ENCODE data around the gene NDE1.

DNA sequence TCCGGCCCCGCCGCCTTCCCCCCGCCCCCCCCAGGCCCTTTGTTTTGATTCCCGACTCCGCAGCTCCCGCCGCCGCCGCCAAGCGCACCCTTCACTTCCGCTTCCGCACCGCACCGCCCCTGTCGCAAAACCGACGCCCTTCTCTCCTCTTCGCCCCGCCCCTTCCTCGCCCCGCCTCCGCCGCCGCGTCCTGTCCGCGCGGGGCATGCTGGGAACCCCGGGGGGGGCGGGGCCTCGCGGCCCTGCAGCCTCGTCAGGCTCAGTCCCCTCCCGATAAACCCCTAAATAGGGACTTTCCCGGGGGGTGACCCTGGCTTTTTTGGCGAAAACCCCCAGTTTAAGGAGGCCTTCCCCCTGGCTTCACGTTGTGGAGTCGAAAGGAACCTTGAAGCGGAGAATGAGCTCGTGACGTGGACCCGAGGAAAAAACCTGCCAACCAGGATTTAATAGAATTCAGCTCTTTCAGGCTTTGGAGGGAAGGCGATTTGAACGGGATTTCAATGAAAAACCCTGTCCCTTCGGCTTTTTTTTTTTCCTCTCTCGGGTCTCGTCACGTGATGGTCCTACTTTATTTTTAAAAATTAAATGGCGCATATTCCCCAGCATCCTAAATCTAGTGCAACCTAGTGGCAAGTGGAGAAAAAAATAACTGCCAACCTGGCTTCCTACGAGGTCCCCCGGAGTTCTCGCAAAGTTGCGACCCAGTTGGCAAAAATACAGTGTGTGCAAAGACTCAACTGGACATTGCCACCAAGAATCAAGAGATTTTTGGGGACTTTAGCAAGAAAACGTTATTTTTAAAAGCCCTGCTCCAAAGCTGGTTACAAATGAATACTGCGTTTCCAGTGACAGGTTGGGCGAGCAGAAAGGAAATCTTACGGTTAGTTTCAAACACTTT is 6.7 kb upstream of the NDE1 start, which contains the start of gene MARF1:
- TF ChIP-seq, protein P1, sequence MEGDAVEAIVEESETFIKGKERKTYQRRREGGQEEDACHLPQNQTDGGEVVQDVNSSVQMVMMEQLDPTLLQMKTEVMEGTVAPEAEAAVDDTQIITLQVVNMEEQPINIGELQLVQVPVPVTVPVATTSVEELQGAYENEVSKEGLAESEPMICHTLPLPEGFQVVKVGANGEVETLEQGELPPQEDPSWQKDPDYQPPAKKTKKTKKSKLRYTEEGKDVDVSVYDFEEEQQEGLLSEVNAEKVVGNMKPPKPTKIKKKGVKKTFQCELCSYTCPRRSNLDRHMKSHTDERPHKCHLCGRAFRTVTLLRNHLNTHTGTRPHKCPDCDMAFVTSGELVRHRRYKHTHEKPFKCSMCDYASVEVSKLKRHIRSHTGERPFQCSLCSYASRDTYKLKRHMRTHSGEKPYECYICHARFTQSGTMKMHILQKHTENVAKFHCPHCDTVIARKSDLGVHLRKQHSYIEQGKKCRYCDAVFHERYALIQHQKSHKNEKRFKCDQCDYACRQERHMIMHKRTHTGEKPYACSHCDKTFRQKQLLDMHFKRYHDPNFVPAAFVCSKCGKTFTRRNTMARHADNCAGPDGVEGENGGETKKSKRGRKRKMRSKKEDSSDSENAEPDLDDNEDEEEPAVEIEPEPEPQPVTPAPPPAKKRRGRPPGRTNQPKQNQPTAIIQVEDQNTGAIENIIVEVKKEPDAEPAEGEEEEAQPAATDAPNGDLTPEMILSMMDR (IDR thresholded peaks at IDR 0.05), result peak; percentile 38
- TF ChIP-seq EZH2 (IDR thresholded peaks at IDR 0.05; ENCODE audit: borderline replicate concordance, insufficient read depth, low read depth, low read length, poor library complexity, severe bottlenecking), result no peak
